Mesothelial cell of epicardium (in vitro differentiated cells): Measurements from ENCODE around the gene NFKBIA. TPM values are rescaled to one million over a fixed set of nuclear protein-coding genes. Genes with fewer than 3 reads are reported as not detected.

Experiments used
- DNase-seq, 2 experiments: peaks; one replicate each; pipeline ENCODE4 v3.0.0; 2021; ENCODE audit warnings: low spot score in 2 of 2; ENCODE audit not compliant: unreplicated experiment in 2 of 2
- H3K27ac Mint-ChIP-seq: 2 replicates; pipeline ENCODE4 v1.8.0; 2021; ENCODE audit warnings: mixed read lengths
- H3K27me3 Mint-ChIP-seq: 2 replicates; pipeline ENCODE4 v1.8.0; 2021; ENCODE audit warnings: low read depth, mixed read lengths
- H3K36me3 Mint-ChIP-seq: 2 replicates; pipeline ENCODE4 v1.8.0; 2021; ENCODE audit warnings: mixed read lengths
- H3K4me1 Mint-ChIP-seq: 2 replicates; pipeline ENCODE4 v1.8.0; 2021; ENCODE audit warnings: mixed read lengths
- H3K4me3 Mint-ChIP-seq: 2 replicates; pipeline ENCODE4 v1.8.0; 2021; ENCODE audit warnings: mild to moderate bottlenecking, moderate library complexity, mixed read lengths
- H3K9me3 Mint-ChIP-seq: 2 replicates; pipeline ENCODE4 v1.8.0; 2021; ENCODE audit warnings: mixed read lengths
- CTCF ChIP-seq: fragments of 200-600 bp; sonication (generic); IDR thresholded peaks from one replicate; pipeline ENCODE4 v1.5.0; 2021; ENCODE audit warnings: antibody characterized with exemption; ENCODE audit not compliant: unreplicated experiment
- total RNA-seq: library from RNA; stranded (reverse); gene quantifications from 3 replicates; pipeline ENCODE4 v1.2.1, GENCODE V29; 2021

The NFKBIA gene
- total RNA-seq, 1 donor from 2014 or later: 196 TPM

GRCh38 chr14:35367056-35367372 is 37.5 kb downstream of the NFKBIA start:
- Mint-ChIP-seq H3K27me3 (no peaks in the 10 kb centered on the region), H3K4me1 (peaks cover 28% of the 10 kb centered on the region), H3K27ac (no peak overlapping the region), H3K36me3 (no peaks in the 10 kb centered on the region), H3K4me3 (no peak overlapping the region), H3K9me3 (peaks cover 8% of the 10 kb centered on the region)
- DNase-seq: no peak
- no peak for TF ChIP-seq CTCF

GRCh38 chr14:35366521-35366976 is 38.0 kb downstream of the NFKBIA start:
- Mint-ChIP-seq H3K4me1 (peaks cover 28% of the 10 kb centered on the region), H3K27me3 (no peaks in the 10 kb centered on the region), H3K9me3 (peaks cover 8% of the 10 kb centered on the region), H3K4me3 (no peak overlapping the region), H3K36me3 (no peaks in the 10 kb centered on the region), H3K27ac (no peak overlapping the region)
- no peak for TF ChIP-seq CTCF
- DNase-seq: no peak

- DNase-seq: no peak
- TF ChIP-seq CTCF: no peak
- H3K9me3 Mint-ChIP-seq: peaks cover 4% of the 10 kb centered on the region
- H3K4me1 Mint-ChIP-seq: peaks cover 28% of the 10 kb centered on the region
- no peak overlapping the region for H3K4me3 Mint-ChIP-seq
- H3K27ac Mint-ChIP-seq: no peak overlapping the region
- H3K27me3 Mint-ChIP-seq: no peaks in the 10 kb centered on the region
- no peaks in the 10 kb centered on the region for H3K36me3 Mint-ChIP-seq
Measured at GRCh38 chr14:35366056-35366451, 38.5 kb downstream of the NFKBIA start.

GRCh38 chr14:35365130-35366055 is 39.2 kb downstream of the NFKBIA start:
- Mint-ChIP-seq H3K4me1 (peaks cover 28% of the 10 kb centered on the region), H3K36me3 (no peaks in the 10 kb centered on the region), H3K4me3 (no peak overlapping the region)

GRCh38 chr14:35362911-35363374 is 41.6 kb downstream of the NFKBIA start:
- DNase-seq: no peak
- no peaks in the 10 kb centered on the region for H3K9me3 Mint-ChIP-seq
- no peaks in the 10 kb centered on the region for H3K36me3 Mint-ChIP-seq
- no peak overlapping the region for H3K4me3 Mint-ChIP-seq
- TF ChIP-seq CTCF: no peak
- H3K27me3 Mint-ChIP-seq: no peaks in the 10 kb centered on the region
- H3K4me1 Mint-ChIP-seq: peaks cover 17% of the 10 kb centered on the region
- no peak overlapping the region for H3K27ac Mint-ChIP-seq

More at GRCh38 chr14:35365130-35366055, 39.2 kb downstream of the NFKBIA start:
- TF ChIP-seq CTCF: no peak
- H3K27me3 Mint-ChIP-seq: no peaks in the 10 kb centered on the region
- peak overlapping the region; percentile 39 for H3K27ac Mint-ChIP-seq
- no peaks in the 10 kb centered on the region for H3K9me3 Mint-ChIP-seq
- no peak for DNase-seq
